Measurements from ENCODE around the gene PXDN. TPM values are rescaled to one million over a fixed set of nuclear protein-coding genes. Genes with fewer than 3 reads are reported as not detected.
"Not testable (repeated sequence)": the region's sequence is repeated elsewhere in the genome, so short reads cannot be mapped to it uniquely, and the experiment has no call there.

PXDN gene
- polyA plus RNA-seq, 1 donor from 2014 or later, result 0.16 TPM

- Mint-ChIP-seq H3K27me3 (peaks cover 10% of the 10 kb centered on the region), H3K4me3 (no peak overlapping the region), H3K9me3 (no peaks in the 10 kb centered on the region), H3K4me1 (no peaks in the 10 kb centered on the region), H3K36me3 (no peaks in the 10 kb centered on the region), H3K27ac (no peak overlapping the region)
Measured at GRCh38 chr2:1718339-1719220, 25.7 kb downstream of the PXDN start.

GRCh38 chr2:1717113-1717512 is 27.2 kb downstream of the PXDN start:
- Mint-ChIP-seq H3K4me1 (no peaks in the 10 kb centered on the region), H3K4me3 (no peak overlapping the region), H3K27ac (no peak overlapping the region), H3K9me3 (no peaks in the 10 kb centered on the region), H3K36me3 (no peaks in the 10 kb centered on the region), H3K27me3 (peaks cover 10% of the 10 kb centered on the region)

DNA sequence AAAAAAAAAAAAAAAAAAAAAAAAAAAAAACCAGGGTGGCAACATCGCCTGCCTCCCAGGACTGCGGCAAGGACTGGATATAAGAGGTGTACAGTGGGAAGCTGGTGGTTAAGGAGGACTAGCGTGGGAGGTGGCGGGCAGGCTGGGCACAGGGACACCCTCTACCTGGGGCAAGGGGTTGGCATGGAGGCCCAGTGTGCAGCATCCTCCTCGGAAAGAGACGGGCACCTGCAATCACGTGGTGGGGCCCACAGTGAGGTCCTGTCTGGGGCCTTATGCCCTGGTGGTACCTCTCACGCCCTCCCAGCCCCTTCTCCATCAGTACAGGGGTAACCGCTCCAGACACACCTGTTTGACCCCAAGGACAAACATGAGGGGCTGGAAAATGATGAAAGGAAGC is 27.9 kb downstream of the PXDN start:
- H3K9me3 Mint-ChIP-seq, result no peaks in the 10 kb centered on the region
- no peaks in the 10 kb centered on the region for H3K4me1 Mint-ChIP-seq
- H3K36me3 Mint-ChIP-seq, result no peaks in the 10 kb centered on the region
- no peak overlapping the region for H3K4me3 Mint-ChIP-seq
- peaks cover 10% of the 10 kb centered on the region for H3K27me3 Mint-ChIP-seq
- H3K27ac Mint-ChIP-seq, result no peak overlapping the region

- H3K9me3 Mint-ChIP-seq, H3K4me1 Mint-ChIP-seq, H3K27me3 Mint-ChIP-seq, H3K4me3 Mint-ChIP-seq, H3K36me3 Mint-ChIP-seq, H3K27ac Mint-ChIP-seq: not testable (repeated sequence)
Measured at GRCh38 chr2:1716014-1716305, 28.4 kb downstream of the PXDN start.

DNA sequence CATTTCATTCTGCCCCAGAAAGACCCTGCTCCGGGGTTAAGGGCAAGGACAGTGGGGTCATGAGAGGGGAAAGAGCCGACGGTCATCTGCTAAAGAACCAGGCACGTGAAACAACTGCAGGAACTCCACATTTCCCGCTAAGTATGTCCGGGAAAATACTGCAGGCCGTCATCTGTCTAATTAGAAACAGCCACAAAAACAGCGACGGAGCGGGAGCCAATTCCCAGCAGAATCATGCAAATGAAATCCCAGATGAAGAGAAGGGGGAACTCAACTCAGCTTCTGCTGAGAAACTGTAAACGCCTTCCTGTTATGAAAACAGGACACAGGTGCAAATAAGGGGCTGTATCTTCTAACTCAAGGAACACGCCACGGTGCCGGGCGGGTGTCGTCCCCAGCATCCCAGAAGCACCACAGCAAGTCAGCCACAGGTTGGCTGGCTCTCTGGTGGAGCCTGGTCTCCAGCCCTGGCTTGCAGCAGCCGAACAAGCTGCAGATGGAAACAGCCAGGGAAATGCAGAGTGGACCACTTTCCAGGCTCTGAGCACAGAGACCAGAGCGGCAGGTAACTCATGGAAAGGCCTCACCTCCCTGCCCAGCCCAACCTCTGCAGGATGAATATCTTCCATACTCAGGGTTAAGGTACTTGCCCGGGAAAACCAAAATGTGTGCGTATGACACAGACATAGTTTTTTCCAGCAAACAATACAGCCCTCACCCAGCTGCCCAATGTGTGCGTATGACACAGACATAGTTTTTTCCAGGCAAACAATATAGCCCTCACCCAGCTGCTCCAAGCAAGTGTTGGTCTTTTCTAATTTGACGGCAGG is 28.9 kb downstream of the PXDN start:
- Mint-ChIP-seq H3K4me3 (no peak overlapping the region), H3K27me3 (peaks cover 5% of the 10 kb centered on the region), H3K9me3 (no peaks in the 10 kb centered on the region), H3K36me3 (no peaks in the 10 kb centered on the region), H3K27ac (peak overlapping the region in 1 of 3 donors; percentile 47), H3K4me1 (no peaks in the 10 kb centered on the region)

DNA sequence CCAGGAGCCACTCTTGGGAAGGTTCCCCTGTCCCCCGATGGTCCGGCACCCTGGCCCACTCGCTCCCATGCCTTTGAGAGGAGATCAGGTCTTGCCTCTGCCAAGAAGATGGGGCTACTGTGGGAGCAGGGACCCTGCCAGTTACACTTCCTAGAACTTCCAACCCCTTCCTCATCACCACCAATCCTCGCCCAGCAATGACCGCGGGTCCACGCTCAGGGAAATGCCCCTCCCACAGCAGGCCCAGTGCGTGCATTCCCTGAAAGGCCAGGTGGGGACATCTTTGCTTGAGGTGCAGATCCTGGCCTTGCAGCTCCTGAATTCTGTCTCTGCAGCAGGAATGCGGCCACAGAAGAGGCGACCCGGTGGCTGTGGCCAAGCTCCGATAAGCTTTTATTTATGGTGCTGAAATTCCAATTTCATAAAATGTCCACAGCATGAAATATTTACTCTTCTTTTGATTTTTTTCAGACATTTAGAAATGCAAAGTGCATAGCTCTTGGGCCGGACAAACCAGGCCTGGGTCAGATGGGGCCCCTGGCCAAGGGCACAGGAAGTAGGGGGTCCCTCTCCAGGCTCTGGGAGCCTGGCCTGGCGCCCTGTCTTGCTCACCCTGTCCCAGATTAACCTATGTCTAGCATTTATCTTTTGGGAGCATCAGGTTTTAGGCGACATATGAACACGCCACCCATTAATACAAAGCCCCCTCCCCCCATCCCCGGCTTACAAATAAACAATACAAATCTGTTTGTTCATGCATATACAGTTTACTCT is 29.8 kb downstream of the PXDN start:
- H3K4me1 Mint-ChIP-seq, result no peaks in the 10 kb centered on the region
- peak overlapping the region in 1 of 4 donors; percentile 68 for H3K4me3 Mint-ChIP-seq
- no peaks in the 10 kb centered on the region for H3K9me3 Mint-ChIP-seq
- H3K27me3 Mint-ChIP-seq, result peaks cover 5% of the 10 kb centered on the region
- H3K27ac Mint-ChIP-seq, result peak overlapping the region in 1 of 3 donors; percentile 81
- no peaks in the 10 kb centered on the region for H3K36me3 Mint-ChIP-seq

DNA sequence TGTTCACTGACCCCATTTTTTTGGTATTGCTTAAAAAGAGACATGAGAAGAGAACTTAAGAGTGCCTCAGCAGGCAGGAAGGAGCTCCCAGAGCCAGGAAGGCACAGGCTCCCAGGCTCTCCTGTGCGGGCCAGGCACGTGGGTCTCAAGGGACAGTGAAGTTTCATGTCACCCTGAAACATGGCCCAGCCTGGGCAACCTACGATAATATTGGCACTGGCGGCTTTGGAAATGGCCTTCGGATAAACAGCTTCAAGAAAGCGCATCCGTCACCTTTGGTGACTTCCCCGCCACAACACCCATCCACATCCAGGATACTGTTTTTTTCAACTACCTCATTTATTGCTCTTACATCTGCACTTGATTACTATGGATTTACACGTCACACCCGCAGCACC is 30.5 kb downstream of the PXDN start:
- Mint-ChIP-seq H3K4me3 (no peak overlapping the region), H3K9me3 (no peaks in the 10 kb centered on the region), H3K27ac (no peak overlapping the region), H3K36me3 (no peaks in the 10 kb centered on the region), H3K4me1 (no peaks in the 10 kb centered on the region), H3K27me3 (peaks cover 5% of the 10 kb centered on the region)

GRCh38 chr2:1713142-1713838 is 31.0 kb downstream of the PXDN start:
- Mint-ChIP-seq H3K27me3 (peaks cover 5% of the 10 kb centered on the region), H3K27ac (no peak overlapping the region), H3K4me1 (no peaks in the 10 kb centered on the region), H3K9me3 (no peaks in the 10 kb centered on the region), H3K4me3 (no peak overlapping the region), H3K36me3 (no peaks in the 10 kb centered on the region)

GRCh38 chr2:1709946-1710560 is 34.3 kb downstream of the PXDN start:
- no peaks in the 10 kb centered on the region for H3K9me3 Mint-ChIP-seq
- H3K27ac Mint-ChIP-seq, result no peak overlapping the region
- H3K36me3 Mint-ChIP-seq, result no peaks in the 10 kb centered on the region
- peaks cover 10% of the 10 kb centered on the region for H3K27me3 Mint-ChIP-seq
- peaks cover 0 to 2% (median 0%) of the 10 kb centered on the region in 3 donors for H3K4me1 Mint-ChIP-seq
- no peak overlapping the region for H3K4me3 Mint-ChIP-seq

DNA sequence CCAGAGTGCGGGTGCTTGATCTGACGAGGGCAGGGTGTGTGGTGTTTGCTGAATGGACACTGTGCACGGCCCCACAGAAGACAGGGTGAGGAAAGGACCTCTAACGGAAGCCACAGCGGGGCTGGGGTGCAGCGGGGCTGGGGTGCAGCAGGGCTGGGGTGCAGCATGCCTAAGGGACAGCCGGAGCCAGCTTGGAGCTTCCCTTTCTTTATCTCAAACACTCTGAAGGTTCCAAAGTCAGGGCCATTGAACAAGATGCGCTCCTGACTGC is 35.0 kb downstream of the PXDN start:
- no peaks in the 10 kb centered on the region for H3K36me3 Mint-ChIP-seq
- H3K27ac Mint-ChIP-seq, result no peak overlapping the region
- H3K4me3 Mint-ChIP-seq, result no peak overlapping the region
- peaks cover 0 to 2% (median 0%) of the 10 kb centered on the region in 3 donors for H3K4me1 Mint-ChIP-seq
- H3K9me3 Mint-ChIP-seq, result no peaks in the 10 kb centered on the region
- peaks cover 8% of the 10 kb centered on the region for H3K27me3 Mint-ChIP-seq

DNA sequence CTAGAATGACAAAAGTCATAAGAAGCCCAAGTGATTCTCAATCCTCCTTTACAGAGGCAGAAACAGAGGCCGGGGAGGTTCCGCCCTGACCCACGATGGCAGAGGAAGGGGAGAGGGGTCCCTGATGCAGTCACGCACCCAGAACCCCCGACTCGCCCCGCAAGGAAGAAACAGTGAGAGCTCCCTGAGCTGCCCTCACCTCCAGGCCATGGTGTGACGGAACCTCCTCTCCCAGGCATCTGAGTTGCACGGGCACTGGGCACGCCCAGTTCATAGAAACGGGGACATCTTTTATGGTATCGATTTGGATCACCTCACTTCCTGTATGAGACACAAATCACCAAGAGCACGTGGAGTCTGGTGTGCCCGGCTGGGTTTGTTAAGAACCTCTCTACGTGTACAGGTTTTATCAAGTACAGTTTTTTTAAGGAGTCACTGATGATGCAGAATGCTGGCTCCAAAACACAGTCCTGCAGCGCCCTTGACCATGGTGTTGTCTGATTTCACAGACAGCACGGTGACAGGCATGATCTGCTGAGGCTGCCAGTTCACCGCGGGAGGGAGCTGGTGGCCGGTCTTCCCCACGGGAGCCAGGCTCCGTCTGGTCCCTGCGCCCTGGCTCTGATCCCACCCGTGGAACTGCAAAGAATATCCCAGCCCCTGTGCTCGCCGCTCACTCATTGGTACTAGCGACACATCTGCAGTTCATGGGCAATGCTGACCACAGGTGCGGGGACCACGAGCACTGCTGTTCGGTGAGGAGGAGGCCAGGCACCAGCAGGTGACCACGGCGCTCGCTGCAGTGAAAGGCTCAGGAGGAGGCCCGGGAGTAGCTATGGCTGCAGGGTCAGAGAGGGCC is 35.6 kb downstream of the PXDN start:
- Mint-ChIP-seq H3K36me3 (no peaks in the 10 kb centered on the region), H3K27ac (no peak overlapping the region), H3K27me3 (peaks cover 4% of the 10 kb centered on the region), H3K4me3 (no peak overlapping the region), H3K4me1 (peaks cover 0 to 2% (median 0%) of the 10 kb centered on the region in 3 donors), H3K9me3 (no peaks in the 10 kb centered on the region)

- H3K27ac Mint-ChIP-seq, result no peak overlapping the region
- no peak overlapping the region for H3K4me3 Mint-ChIP-seq
- no peaks in the 10 kb centered on the region for H3K9me3 Mint-ChIP-seq
- H3K36me3 Mint-ChIP-seq, result no peaks in the 10 kb centered on the region
- peaks cover 0 to 2% (median 0%) of the 10 kb centered on the region in 3 donors for H3K4me1 Mint-ChIP-seq
- peaks cover 4% of the 10 kb centered on the region for H3K27me3 Mint-ChIP-seq
Measured at GRCh38 chr2:1707771-1708418, 36.4 kb downstream of the PXDN start.

- H3K27me3 Mint-ChIP-seq, H3K4me3 Mint-ChIP-seq, H3K27ac Mint-ChIP-seq, H3K4me1 Mint-ChIP-seq, H3K9me3 Mint-ChIP-seq, H3K36me3 Mint-ChIP-seq: not testable (repeated sequence)
Measured at GRCh38 chr2:1706089-1706841, 38.0 kb downstream of the PXDN start.
